GM12873 (cell line): ENCODE measurements around the gene EIF4G3.

ENCODE experiments used
- TF ChIP-seq, protein P1 (sequence below): IDR thresholded peaks from 2 replicates; pipeline ENCODE4 v1.5.1; 2012; ENCODE audit warnings: low read depth, mild to moderate bottlenecking, moderate library complexity, low read length, control low read depth; ENCODE audit not compliant: insufficient read depth; ENCODE audit errors: missing control alignments

The EIF4G3 gene

DNA sequence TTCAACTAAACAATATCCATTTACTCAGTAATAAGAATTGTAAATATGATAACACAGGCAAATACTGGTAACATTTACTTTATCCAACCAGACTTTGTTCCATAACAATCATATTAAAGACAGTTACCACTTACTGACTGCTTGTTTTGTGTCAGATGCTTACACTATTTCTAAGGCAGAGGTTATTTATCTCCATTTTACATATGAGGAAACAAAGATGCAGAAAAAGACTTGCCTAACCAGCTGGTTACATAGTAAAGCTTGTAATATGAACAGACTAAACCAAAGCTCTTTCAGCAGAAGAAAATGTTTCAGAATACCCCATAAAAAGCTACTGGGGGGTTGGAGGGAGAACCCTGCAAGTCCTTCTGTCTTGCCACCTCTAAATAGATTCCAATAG, 180.1 kb downstream of the EIF4G3 start:
- TF ChIP-seq, protein P1, sequence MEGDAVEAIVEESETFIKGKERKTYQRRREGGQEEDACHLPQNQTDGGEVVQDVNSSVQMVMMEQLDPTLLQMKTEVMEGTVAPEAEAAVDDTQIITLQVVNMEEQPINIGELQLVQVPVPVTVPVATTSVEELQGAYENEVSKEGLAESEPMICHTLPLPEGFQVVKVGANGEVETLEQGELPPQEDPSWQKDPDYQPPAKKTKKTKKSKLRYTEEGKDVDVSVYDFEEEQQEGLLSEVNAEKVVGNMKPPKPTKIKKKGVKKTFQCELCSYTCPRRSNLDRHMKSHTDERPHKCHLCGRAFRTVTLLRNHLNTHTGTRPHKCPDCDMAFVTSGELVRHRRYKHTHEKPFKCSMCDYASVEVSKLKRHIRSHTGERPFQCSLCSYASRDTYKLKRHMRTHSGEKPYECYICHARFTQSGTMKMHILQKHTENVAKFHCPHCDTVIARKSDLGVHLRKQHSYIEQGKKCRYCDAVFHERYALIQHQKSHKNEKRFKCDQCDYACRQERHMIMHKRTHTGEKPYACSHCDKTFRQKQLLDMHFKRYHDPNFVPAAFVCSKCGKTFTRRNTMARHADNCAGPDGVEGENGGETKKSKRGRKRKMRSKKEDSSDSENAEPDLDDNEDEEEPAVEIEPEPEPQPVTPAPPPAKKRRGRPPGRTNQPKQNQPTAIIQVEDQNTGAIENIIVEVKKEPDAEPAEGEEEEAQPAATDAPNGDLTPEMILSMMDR, result no peak

GRCh38 chr1:20993716-20994575, 182.8 kb downstream of the EIF4G3 start:
- TF ChIP-seq, protein P1, result no peak

DNA sequence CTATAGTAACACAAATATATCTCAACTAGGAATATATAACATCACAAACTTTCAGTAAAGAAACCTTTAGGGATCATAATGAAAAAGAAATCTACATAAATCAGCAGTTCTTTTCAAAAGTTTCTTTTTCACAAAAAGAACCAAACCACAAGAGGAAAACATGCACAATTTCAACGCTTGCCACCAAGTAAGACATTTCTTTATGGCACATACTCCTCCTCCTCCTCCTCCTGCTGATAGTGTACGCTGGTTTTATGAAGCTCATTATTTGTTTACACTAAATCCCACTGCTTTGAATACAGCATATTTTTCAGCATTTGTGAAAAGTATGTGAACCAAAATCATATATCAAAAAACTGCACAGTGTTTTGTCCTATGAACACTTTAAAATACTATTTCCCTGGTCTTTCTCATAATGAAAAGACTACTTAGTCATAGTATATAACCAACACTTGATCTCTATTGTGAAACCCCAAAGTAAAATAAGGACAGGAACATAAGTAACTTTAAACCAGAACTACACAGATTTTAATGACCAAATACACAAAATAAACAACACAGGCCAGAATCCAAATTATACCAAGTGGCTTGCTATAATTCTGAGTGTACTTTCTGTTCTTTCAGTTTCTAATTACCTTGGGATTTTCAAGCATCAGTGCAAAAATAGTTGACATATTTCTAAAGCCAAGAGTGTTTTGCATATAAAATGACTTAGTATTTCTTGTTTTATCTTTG, 184.2 kb downstream of the EIF4G3 start:
- TF ChIP-seq, protein P1, result no peak

GRCh38 chr1:20988943-20989342, 187.8 kb downstream of the EIF4G3 start:
- TF ChIP-seq, protein P1, result no peak

GRCh38 chr1:20987831-20988825, 188.6 kb downstream of the EIF4G3 start:
- TF ChIP-seq, protein P1, result no peak

- TF ChIP-seq, protein P1, result no peak
Measured at GRCh38 chr1:20983297-20983889, 193.3 kb downstream of the EIF4G3 start.
